Mammary epithelial cell (primary cell): ENCODE data around the gene USH1C.

Experiments
- EZH2 ChIP-seq: IDR thresholded peaks from 2 replicates; pipeline ENCODE4 v1.6.1; 2012; ENCODE audit warnings: low read length, inconsistent platforms, borderline replicate concordance
- TF ChIP-seq, protein P1 (sequence below), 2 donors: IDR thresholded peaks in 1 of 2; conservative IDR thresholded peaks in 1 of 2; 2 replicates each; pipeline ENCODE4 v1.5.1; 2011 to 2012; ENCODE audit warnings: inconsistent platforms in 2 of 2, low read length in 2 of 2, mild to moderate bottlenecking in 2 of 2, control low read depth in 1 of 2, low read depth in 1 of 2; ENCODE audit not compliant: insufficient read depth in 1 of 2; ENCODE audit errors: extremely low read depth in 1 of 2

DNA sequence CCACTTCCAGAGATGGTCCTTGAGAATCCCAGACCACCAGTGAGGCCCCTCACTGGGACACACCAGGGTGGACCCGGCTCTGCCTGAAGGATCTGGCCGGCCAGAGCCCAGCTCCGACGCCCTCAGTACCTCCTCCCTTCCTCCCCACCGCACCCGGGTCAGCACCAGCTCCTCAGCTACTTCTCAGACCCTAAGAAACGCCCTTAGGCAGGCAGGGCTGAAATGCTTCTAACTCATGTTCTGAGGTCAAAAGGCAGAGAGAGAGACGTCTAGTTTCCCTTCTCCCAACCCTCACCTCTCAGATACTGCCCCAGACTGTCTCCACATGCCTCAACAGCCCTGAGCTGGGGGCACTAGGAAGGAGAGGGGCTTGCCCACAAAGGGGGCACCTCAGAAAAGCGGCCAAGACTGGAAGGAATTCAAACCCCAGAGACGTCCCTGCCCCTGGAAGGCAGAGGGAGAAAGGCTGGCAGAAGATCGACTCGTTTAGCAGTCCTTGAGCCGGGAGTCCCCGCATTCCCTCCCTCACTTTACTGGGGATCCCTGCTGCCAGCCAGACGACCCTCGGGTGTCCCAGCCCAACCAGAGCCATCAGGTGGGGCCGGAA lies 539 bp downstream of the USH1C start:
- TF ChIP-seq, protein P1, sequence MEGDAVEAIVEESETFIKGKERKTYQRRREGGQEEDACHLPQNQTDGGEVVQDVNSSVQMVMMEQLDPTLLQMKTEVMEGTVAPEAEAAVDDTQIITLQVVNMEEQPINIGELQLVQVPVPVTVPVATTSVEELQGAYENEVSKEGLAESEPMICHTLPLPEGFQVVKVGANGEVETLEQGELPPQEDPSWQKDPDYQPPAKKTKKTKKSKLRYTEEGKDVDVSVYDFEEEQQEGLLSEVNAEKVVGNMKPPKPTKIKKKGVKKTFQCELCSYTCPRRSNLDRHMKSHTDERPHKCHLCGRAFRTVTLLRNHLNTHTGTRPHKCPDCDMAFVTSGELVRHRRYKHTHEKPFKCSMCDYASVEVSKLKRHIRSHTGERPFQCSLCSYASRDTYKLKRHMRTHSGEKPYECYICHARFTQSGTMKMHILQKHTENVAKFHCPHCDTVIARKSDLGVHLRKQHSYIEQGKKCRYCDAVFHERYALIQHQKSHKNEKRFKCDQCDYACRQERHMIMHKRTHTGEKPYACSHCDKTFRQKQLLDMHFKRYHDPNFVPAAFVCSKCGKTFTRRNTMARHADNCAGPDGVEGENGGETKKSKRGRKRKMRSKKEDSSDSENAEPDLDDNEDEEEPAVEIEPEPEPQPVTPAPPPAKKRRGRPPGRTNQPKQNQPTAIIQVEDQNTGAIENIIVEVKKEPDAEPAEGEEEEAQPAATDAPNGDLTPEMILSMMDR (conservative IDR thresholded peaks at IDR 0.05 in 1 of 2, IDR thresholded peaks at IDR 0.05 in 1 of 2; ENCODE audit: extremely low read depth in 1 of 2, insufficient read depth in 1 of 2, low read depth in 1 of 2, low read length in 2 of 2), result no peak
- TF ChIP-seq EZH2, result no peak
